SK-N-SH treated with all-trans-retinoic acid at 6 μM for 48 hours (cell line): Measurements from ENCODE around the gene KCNH1.

ENCODE experiments used
- ARNTL ChIP-seq: fragments of 450-650 bp; formaldehyde crosslinking; IDR thresholded peaks from 2 replicates; pipeline ENCODE4 v1.5.0; 2020; ENCODE audit warnings: low read depth, mild to moderate bottlenecking, moderate library complexity, borderline replicate concordance
- CREB5 ChIP-seq: fragments of 250-450 bp; sonication (Bioruptor Pico); IDR thresholded peaks from 2 replicates; pipeline ENCODE4 v1.5.1; 2020; ENCODE audit warnings: low read depth, mild to moderate bottlenecking, moderate library complexity
- CSDC2 ChIP-seq: fragments of 250-450 bp; sonication (Bioruptor Pico); IDR thresholded peaks from 2 replicates; pipeline ENCODE4 v1.5.0; 2020; ENCODE audit warnings: mild to moderate bottlenecking, moderate library complexity
- PPARA ChIP-seq: fragments of 250-450 bp; sonication (Bioruptor Pico); IDR thresholded peaks from 2 replicates; pipeline ENCODE4 v1.5.0; 2020; ENCODE audit warnings: mild to moderate bottlenecking, borderline replicate concordance
- TCF4 ChIP-seq: fragments of 250-450 bp; sonication (Bioruptor Pico); IDR thresholded peaks from 2 replicates; pipeline ENCODE4 v1.8.0; 2021; ENCODE audit warnings: mild to moderate bottlenecking, moderate library complexity, borderline replicate concordance
- ZFP30 ChIP-seq: fragments of 450-650 bp; formaldehyde crosslinking; IDR thresholded peaks from 2 replicates; pipeline ENCODE4 v1.5.0; 2022; ENCODE audit warnings: mild to moderate bottlenecking, moderate library complexity
- ZNF565 ChIP-seq: fragments of 450-650 bp; formaldehyde crosslinking; conservative IDR thresholded peaks from 2 replicates; pipeline ENCODE4 v1.5.0; 2020; ENCODE audit warnings: low read depth, mild to moderate bottlenecking, moderate library complexity
- TF ChIP-seq, protein P1 (sequence below): fragments of 250-450 bp; sonication (Bioruptor Pico); IDR thresholded peaks from 2 replicates; pipeline ENCODE4 v1.5.0; 2020; ENCODE audit warnings: mild to moderate bottlenecking, moderate library complexity

DNA sequence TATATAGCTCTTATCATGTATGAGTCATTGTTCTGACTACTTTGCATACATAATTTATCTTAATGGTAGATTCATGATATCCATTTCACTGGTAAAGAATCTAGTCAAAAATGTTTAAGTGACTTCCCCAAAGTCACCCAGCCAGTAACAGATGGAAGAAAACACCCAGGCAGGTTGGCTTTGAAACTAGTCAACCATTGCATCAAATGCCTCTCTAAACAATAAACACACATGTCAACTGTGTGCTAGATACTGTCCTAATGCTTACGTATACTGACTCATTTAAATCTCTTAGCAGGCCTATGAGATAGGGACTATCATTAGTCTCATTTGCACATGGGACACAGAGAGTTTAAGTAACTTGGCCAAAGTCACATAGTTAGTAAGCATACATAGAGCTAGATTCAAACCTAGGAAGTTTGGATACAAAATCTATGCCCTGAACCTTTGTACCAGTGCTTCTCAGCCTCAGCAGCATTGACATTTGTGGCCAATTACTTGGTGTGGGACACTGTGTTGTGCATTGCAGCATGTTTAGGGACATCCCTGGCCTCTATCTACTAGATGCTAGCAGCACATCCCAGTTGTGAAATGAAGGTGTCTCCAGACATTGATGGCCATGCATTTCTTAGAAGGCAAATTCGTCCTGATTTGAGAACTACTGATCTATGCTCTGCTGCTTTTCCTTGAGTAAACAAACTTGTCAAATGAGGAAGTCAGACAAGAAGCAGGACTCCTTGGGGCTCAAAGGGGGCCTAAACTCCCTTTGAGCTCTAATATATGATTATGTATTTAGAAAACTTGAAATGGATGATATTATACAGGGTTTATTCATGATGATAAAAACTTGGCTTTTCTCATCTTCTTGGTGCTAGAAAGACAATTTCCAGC lies 316.3 kb downstream of the KCNH1 start:
- TF ChIP-seq ARNTL (CRISPR knock-in tag) (no peak), TCF4 (CRISPR knock-in tag) (no peak), ZNF565 (CRISPR knock-in tag) (no peak), CSDC2 (CRISPR knock-in tag) (no peak), PPARA (CRISPR knock-in tag) (no peak), ZFP30 (no peak), CREB5 (CRISPR knock-in tag) (no peak)
- TF ChIP-seq, protein P1, sequence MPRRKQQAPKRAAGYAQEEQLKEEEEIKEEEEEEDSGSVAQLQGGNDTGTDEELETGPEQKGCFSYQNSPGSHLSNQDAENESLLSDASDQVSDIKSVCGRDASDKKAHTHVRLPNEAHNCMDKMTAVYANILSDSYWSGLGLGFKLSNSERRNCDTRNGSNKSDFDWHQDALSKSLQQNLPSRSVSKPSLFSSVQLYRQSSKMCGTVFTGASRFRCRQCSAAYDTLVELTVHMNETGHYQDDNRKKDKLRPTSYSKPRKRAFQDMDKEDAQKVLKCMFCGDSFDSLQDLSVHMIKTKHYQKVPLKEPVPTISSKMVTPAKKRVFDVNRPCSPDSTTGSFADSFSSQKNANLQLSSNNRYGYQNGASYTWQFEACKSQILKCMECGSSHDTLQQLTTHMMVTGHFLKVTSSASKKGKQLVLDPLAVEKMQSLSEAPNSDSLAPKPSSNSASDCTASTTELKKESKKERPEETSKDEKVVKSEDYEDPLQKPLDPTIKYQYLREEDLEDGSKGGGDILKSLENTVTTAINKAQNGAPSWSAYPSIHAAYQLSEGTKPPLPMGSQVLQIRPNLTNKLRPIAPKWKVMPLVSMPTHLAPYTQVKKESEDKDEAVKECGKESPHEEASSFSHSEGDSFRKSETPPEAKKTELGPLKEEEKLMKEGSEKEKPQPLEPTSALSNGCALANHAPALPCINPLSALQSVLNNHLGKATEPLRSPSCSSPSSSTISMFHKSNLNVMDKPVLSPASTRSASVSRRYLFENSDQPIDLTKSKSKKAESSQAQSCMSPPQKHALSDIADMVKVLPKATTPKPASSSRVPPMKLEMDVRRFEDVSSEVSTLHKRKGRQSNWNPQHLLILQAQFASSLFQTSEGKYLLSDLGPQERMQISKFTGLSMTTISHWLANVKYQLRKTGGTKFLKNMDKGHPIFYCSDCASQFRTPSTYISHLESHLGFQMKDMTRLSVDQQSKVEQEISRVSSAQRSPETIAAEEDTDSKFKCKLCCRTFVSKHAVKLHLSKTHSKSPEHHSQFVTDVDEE (CRISPR knock-in tag): no peak
